ENCODE data around the gene DOCK4. TPM values are rescaled to one million over a fixed set of nuclear protein-coding genes. Genes with fewer than 3 reads are reported as not detected.

DOCK4 gene
- total RNA-seq, 1 donor from 2014 or later: 6.5 TPM

DNA sequence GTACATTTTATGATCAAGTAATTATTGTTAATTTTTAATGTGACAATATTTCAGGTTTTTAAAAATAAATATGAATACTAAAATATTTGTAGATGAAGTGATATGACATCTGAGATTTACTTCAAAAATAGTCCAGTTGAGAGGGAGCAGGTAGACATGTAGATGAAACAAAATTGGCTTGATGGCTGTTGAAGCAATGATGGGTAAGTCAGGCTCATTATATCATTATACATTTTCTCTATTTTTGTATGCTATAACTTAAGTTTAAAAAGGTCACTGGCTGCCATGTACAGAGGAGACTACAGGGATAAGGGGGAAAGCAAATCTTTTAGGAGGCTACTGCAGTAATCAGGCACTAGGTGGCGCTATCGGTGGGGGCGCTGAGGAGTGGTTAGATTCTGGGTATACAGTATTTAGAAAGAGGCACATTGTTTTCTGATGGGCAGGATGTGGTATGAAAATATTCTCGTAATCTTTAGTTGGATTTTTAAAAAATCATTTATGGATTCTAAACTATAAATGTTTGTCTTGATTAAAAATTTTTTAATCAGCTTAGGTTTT, 454.1 kb downstream of the DOCK4 start:
- ATAC-seq: peak; percentile 73

DNA sequence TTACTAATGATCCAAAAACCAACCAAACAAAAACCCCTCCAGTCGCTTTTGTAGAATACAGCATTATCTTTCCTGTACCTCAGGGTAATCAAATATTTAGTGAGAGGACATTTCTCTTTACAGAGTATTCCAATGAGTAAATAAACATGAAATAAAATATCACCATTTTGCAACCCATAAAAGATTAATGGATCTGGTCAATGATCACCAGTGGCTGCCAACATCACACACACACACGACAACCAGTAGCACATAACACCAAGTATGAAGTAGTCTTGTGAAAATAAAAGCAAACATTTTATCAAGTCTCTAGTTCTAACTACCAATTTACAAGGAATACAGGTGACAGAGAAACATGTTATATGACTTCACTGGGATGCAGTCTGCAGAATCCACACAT, 455.3 kb downstream of the DOCK4 start:
- ATAC-seq: no peak

DNA sequence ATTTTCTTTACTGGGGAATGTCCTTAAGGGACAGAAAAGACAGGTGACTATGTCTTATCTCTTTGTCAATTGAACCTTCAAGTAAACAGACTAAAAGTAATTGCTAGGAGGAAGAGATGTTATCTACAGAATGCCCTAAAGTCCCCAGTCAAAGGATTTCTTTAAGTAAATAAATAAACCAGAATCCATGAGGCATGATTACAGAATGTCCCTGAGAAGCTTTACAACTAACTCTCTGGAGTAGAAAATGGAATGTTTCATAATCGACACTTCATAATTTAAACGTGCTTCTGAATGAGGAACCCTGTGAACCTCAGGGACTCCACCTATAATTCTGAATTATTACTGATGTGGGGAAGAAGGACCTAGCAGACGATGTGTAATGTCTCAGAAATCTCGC, 456.0 kb downstream of the DOCK4 start:
- no peak for ATAC-seq

DNA sequence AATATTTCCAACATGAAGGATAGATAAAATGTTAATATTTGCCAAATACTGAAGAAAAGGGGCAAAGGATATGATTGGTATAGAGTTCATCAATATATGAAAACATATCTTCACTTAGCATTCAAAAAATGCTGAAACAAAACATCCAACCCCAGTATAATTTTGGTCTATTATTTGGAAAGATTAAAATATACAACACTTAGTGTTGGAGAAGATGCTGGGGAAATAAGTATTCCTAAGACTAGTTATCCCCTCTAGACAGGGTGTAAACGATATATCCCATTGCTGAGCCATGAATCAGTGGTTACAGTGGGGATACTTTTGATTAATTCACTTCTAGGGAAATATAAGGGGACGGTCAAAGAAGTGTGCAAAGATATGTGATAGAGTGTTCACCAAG, 456.6 kb downstream of the DOCK4 start:
- no peak for ATAC-seq

DNA sequence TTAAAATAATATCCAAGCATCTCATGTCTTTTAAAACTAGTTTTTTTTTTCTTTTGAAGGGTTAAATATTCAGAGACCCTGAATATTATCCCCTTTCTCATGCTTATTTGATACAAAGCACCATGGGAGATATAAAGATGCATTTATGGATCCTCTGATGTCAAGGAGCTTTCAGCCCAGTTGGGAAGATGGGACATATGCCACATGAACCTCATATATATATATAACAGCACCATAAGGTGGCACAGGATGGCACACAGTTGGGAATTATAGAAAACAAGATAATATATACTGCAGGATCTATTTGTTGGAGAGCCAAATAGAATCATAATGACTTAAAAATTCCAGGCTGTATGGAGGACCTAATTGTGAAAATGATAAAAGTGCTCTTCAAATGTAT, 458.5 kb downstream of the DOCK4 start:
- ATAC-seq: no peak

DNA sequence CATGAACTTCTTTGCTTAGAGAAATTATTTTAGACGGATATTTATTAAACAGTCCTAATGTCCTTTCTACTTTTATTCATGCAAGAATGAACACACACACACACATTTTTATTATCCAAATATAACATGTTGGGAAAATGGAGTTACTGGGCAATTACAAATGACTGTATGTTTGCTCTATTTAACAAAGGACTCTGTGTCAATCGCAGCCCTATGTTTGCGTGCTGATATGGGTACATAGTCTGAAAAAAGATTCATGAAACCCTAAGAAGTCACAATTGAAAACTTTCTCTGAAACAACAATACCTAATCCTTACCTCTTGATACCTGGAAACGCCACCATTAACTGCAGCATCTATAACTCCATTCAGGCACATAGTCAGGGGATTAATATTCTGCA, 459.2 kb downstream of the DOCK4 start:
- no peak for ATAC-seq

GRCh38 chr7:111744501-111745155, 461.6 kb downstream of the DOCK4 start:
- no peak for ATAC-seq

GRCh38 chr7:111743244-111743847, 462.9 kb downstream of the DOCK4 start:
- no peak for ATAC-seq

DNA sequence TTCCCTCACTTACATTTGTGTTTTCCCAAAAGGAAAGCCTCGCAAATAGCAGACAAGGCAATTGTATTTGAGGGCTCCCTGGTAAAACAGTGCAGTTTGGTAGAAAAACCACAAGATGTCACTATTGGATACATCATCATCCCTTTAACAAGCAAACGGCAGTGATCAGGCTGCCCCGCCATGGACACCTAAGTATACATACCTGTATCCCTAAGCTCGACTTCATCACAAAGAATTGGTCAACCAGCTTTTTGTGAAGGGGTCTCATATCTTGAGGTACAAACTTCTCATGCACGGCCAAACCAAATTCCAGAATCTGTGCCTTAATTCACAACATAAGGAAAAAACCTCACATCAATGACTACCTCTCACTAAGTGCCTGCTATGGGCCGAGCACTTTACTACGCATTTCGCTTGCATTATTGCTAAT, 464.4 kb downstream of the DOCK4 start:
- peak; percentile 82 for ATAC-seq

DNA sequence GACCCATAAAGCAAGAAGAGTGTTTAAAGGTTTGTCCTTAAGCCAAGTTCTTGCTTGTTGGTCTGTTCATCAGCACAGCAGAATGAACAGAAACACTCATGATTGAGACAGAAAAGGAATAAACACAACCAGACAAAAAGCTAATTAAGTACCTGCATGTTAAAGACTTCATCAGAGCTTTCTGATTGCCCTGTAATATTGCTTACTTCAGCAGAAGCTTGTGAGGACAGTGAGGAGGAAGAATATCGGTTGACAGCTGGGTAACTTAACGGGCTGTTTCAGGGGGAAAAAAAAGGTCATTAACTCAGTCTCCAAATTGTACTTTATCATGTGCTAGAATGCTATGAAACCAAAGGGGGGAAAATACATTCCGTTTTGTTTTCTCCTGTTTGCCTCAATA, 465.3 kb downstream of the DOCK4 start:
- no peak for ATAC-seq

GRCh38 chr7:111736552-111736874, 469.7 kb downstream of the DOCK4 start:
- ATAC-seq: no peak

- peak; percentile 72 for ATAC-seq
Observed at GRCh38 chr7:111735661-111736551, 470.3 kb downstream of the DOCK4 start.

DNA sequence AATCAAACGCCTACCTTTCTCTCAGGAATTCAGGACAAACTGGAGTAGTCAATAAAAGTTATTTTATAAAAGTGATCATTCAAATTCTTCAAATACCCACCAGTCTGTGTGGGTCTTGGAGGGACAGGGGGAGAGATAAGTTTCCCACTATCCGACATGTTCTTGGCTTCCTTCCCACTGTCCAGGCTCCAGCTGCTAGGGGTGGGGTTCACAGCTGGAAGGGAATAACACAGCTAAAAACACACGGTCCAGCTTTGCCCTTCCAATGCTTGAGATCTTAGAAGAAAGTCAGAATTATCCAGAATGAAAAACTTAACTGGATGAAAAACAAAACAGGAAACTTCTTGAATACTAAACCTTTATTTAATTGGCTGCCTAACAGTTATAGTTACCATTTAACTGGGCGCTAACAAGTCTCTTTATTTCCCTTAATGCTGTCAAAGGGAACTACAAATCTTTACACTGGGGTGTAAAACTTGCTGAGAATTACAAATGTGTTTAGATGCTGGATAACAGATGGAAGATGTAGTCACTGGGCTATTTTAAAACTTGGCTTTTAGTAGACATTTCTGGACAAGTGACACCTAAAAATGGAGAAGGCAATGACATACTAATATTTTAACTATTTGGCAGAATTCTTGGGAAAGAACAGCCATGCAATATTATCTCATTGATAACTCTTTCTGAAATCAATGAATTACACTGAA, 471.1 kb downstream of the DOCK4 start:
- ATAC-seq: no peak

DNA sequence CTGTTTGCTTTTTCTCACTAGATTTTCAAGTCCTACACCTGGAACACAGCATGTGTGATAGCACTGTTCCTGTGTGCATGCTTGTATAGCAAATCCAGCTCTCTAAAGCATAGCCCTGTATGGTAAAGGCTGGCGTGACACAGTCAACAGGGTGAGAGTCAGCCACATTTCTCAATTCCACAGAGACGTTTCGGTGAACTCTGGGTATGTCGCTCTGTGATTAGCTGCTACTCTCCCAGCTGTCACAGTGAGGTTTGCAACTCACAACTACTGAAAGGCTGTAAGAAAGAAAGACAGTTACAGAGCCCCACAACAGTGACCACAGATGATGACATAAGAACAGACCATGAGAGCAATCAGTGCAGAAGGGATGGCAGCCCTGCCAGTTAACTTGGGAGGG, 473.3 kb downstream of the DOCK4 start:
- no peak for ATAC-seq

DNA sequence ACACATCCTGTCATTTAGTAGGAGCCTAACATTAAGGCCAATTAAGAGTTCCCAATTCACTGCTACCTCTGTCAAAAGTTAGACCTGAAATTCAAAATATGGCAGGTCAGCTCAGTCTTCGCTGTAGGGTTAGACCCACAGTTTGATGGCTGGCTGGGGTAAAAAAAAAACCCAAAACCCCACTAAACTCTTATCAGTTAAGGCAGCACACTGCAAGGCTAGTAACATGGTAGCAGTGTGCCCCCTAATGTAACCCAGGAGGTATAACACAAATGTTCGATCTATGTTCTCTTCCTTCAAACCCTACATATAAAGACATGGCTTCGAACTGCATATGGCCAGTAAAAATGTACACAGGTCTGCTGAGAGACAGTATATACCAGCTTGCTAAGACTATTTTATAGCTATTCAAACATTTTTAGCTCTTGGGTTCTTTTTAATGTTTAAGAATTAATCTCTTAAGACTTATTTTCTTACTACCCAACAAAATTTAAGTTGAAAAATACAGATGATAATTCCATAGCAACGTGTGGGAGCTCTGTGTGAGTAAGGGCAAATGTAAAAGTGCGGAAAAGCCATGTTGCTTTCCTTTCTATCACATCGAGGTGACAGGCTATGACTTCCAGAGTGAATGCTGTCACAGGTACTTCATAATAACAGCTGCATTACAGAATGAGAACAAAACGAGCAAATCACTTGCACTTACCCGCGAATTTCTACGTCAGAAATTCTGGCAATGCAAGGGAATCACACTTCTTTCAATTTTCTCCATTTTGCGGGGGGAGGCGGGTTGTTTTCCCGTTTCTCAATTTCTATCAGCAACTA, 475.5 kb downstream of the DOCK4 start:
- ATAC-seq: no peak

- ATAC-seq: no peak
Observed at GRCh38 chr7:111730057-111730456, 476.1 kb downstream of the DOCK4 start.

GRCh38 chr7:111729483-111729882, 476.7 kb downstream of the DOCK4 start:
- no peak for ATAC-seq

GRCh38 chr7:111728635-111728995, 477.6 kb downstream of the DOCK4 start:
- ATAC-seq: no peak

- ATAC-seq: no peak
Observed at GRCh38 chr7:111727905-111728634, 478.1 kb downstream of the DOCK4 start.

DNA sequence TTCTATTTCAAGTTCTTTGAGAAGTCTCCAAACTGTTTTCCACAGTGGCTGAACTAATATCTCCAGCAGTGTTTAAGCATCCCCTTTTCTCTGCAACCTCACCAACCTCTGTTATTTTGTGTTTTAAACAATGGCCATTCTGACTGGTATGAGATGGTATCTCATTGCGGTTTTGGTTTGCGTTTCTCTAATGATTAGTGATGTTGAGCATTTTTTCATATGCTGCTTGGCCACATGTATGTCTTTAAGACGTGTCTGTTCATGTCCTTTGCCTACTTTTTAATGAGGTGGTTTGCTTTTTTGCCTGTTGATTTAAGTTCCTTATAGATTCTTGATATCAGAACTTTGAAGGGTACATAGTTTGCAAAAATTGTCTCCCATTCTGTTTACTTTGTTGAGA, 487.3 kb downstream of the DOCK4 start:
- no peak for ATAC-seq

DNA sequence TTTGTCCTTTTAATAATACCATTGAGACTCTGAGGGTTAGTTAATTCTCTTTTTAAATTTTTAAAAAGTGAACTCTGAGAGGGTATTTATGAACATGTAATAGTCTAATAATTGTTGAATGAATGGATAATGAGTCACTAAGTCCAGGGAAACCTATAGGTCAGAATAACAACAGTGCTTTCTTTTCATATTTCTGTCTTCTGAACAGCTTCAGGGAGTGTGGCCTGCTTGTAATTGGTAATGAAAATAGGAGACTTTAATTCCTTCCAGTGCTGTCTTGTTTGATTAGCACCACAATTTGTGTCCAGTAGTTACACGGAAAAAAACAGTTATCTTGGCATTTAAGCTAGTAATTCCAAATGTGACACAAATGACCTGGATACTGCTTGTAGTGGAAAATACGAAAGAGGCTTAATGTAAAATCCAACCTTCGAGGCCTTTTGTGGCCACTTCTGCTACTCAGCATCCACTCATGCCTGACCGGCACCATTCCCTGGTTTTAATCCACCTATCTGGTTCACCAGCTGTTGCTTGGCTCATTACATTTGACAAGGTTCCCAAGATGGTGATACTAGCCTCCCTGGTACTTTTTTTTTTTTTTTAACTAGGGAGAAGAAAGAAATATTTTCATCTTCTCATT, 494.7 kb downstream of the DOCK4 start:
- no peak for ATAC-seq
